ENCODE measurements around the gene GPX4. TPM values are rescaled to one million over a fixed set of nuclear protein-coding genes. Genes with fewer than 3 reads are reported as not detected.

Gene GPX4
- total RNA-seq, 1 donor from 2014 or later, result 387 TPM

- Histone ChIP-seq H3K27ac (peak within 1 kb of the TSS; percentile 79), H3K4me3 (peak within 1 kb of the TSS; percentile 62), H3K36me3 (no peaks in the 10 kb centered on the region), H3K4me1 (peaks cover 54% of the 10 kb centered on the region), H3K9me3 (no peaks in the 10 kb centered on the region), H3K27me3 (no peaks in the 10 kb centered on the region)
- peak; percentile 8 for ATAC-seq
- intact Hi-C loops (cut with DNase I), result no loop called here
- TF ChIP-seq, protein P1, sequence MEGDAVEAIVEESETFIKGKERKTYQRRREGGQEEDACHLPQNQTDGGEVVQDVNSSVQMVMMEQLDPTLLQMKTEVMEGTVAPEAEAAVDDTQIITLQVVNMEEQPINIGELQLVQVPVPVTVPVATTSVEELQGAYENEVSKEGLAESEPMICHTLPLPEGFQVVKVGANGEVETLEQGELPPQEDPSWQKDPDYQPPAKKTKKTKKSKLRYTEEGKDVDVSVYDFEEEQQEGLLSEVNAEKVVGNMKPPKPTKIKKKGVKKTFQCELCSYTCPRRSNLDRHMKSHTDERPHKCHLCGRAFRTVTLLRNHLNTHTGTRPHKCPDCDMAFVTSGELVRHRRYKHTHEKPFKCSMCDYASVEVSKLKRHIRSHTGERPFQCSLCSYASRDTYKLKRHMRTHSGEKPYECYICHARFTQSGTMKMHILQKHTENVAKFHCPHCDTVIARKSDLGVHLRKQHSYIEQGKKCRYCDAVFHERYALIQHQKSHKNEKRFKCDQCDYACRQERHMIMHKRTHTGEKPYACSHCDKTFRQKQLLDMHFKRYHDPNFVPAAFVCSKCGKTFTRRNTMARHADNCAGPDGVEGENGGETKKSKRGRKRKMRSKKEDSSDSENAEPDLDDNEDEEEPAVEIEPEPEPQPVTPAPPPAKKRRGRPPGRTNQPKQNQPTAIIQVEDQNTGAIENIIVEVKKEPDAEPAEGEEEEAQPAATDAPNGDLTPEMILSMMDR (IDR thresholded peaks at IDR 0.05), result no peak
- DNase-seq, result peak; percentile 85
Observed at GRCh38 chr19:1066748-1067340, 37.0 kb upstream of the GPX4 start, which contains the start of gene ARHGAP45. Gene ARHGAP45, plus strand, starts transcription at chr19:1067167. Its CDS starts 239 bp downstream, at chr19:1067406.

GRCh38 chr19:1067341-1067957, 36.3 kb upstream of the GPX4 start:
- DNase-seq (no peak), ATAC-seq (no peak)
- Histone ChIP-seq H3K4me3 (peak overlapping the region; percentile 62), H3K4me1 (peaks cover 54% of the 10 kb centered on the region), H3K36me3 (no peaks in the 10 kb centered on the region), H3K27me3 (no peaks in the 10 kb centered on the region), H3K9me3 (no peaks in the 10 kb centered on the region), H3K27ac (peak overlapping the region; percentile 79)
- intact Hi-C loops (cut with DNase I), result no loop called here
- TF ChIP-seq, protein P1 (IDR thresholded peaks at IDR 0.05), result no peak

DNA sequence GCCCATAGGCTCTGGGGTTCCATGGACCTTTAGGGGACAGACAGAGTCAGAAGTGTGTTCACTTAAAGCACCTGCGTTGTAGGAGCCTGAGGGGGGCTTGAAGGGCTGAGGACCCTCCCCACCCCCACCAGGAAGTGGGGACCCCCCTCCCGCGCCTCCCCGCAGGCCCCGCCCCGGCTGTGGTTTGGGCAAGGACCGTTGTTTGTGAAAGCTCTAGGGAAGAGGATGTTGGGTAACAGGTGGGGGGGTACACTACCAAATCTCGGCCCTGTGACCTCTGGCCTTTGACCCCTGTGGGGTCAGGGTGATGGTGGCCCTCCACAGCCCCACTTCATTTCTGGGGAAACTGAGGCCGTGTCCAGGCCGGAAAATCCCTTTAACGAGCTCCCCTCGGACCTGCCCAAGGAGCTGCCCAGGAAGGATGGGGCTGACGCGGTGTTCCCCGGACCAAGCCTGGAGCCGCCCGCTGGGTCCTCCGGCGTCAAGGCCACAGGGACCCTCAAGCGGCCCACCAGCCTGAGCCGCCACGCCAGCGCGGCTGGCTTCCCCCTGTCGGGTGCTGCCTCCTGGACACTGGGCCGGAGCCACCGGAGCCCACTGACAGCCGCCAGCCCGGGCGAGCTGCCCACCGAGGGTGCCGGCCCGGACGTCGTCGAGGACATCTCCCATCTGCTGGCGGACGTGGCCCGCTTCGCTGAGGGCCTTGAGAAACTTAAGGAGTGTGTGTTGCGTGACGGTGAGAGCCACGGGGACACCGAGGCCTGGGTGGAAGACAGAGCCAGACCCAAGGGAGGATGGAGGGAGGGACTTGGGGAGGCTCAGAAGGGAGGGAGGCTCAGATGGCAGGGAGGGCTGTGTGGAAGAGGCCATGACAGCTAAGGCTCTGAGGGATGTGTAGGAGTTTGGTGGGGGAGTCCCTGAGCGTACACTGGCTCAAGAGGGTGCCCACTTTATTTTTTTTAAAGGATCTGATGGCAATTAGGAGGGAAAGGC, 35.5 kb upstream of the GPX4 start:
- DNase-seq, result no peak
- ATAC-seq, result peak; percentile 11
- peaks cover 54% of the 10 kb centered on the region for H3K4me1 ChIP-seq
- no peaks in the 10 kb centered on the region for H3K9me3 ChIP-seq
- intact Hi-C loops (cut with DNase I), result no loop called here
- peak overlapping the region; percentile 79 for H3K27ac ChIP-seq
- H3K4me3 ChIP-seq, result peak overlapping the region; percentile 62
- TF ChIP-seq, protein P1 (IDR thresholded peaks at IDR 0.05), result no peak
- no peaks in the 10 kb centered on the region for H3K27me3 ChIP-seq
- H3K36me3 ChIP-seq, result no peaks in the 10 kb centered on the region

DNA sequence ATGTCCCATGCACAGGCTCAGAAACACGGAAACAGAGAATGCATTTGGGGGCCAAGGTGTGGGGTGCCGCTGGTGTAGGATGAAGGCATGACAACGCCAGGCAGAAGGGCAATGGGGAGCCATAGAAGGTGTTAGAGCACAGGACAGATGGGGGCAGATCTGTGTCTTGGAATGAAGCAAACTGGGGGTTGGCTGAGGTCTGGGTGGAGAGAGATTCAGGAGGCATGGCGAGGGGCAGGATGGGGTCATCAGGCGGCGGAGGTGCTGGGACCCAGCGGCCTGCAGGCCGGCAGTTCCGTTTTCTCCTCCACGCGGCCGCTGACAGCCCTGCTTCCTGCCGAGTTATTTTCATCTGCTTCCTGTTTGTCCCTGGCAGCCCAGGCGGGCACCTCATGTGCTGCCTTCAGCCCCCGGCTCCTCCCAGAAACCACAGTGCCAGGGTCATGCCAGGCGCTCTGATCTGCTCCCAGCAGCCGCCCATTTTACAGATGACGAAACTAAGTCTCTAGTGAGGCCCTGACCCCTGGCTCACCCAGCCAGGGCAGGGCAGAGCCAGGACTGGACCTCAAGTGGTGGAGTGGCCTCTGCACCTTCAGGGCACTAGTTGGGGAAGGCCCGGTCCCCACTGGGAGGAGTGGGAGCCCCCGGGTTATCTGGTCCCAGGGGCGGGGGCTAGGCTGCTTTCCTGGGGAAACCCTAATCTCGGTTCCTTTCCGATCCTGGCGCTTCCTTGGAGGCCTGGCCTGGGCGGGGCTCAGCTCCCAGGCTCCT, 34.6 kb upstream of the GPX4 start:
- no peaks in the 10 kb centered on the region for H3K9me3 ChIP-seq
- H3K4me3 ChIP-seq, result peak overlapping the region; percentile 62
- intact Hi-C loops (cut with DNase I), result no loop called here
- DNase-seq (peak; percentile 92), ATAC-seq (peak; percentile 66)
- TF ChIP-seq, protein P1 (IDR thresholded peaks at IDR 0.05), result no peak
- H3K27ac ChIP-seq, result peak overlapping the region; percentile 78
- H3K36me3 ChIP-seq, result no peaks in the 10 kb centered on the region
- peaks cover 60% of the 10 kb centered on the region for H3K4me1 ChIP-seq
- no peaks in the 10 kb centered on the region for H3K27me3 ChIP-seq

GRCh38 chr19:1070576-1070930, 33.2 kb upstream of the GPX4 start:
- Histone ChIP-seq H3K27ac (no peak overlapping the region), H3K4me3 (no peak overlapping the region), H3K4me1 (peaks cover 60% of the 10 kb centered on the region), H3K9me3 (no peaks in the 10 kb centered on the region), H3K36me3 (no peaks in the 10 kb centered on the region), H3K27me3 (no peaks in the 10 kb centered on the region)
- no peak for ATAC-seq
- DNase-seq, result no peak
- intact Hi-C loops (cut with DNase I), result no loop called here
- TF ChIP-seq, protein P1 (IDR thresholded peaks at IDR 0.05), result no peak

Measured in upper lobe of right lung (tissue), 1 donor.